H1 (cell line): ENCODE measurements around the gene TIMP4. TPM values are rescaled to one million over a fixed set of nuclear protein-coding genes. Genes with fewer than 3 reads are reported as not detected.

ENCODE experiments used
- CTCF ChIA-PET: fragments of 300-600 bp; sonication (Branson Sonifier 250); formaldehyde crosslinking; loops from one replicate; lab custom pipeline; 2021; ENCODE audit not compliant: partially characterized antibody; lab: Charles Lee
- POLR2A ChIA-PET: fragments of 300-600 bp; sonication (Branson Sonifier 250); formaldehyde crosslinking; loops from one replicate; lab custom pipeline; 2021; ENCODE audit warnings: inconsistent platforms; ENCODE audit not compliant: partially characterized antibody; lab: Charles Lee
- DNase-seq, 2 experiments: peaks; one replicate each; pipeline versions ENCODE4 v3.0.0 to v3.0.0-alpha.2; 2010 to 2022; ENCODE audit warnings: low spot score in 2 of 2, low read depth in 1 of 2, mixed read lengths in 1 of 2
- FAIRE-seq: peaks from 2 replicates; lab custom pipeline; 2011; peaks lifted over from hg19 to GRCh38; lab: Jason Lieb, UNC
- H2AFZ ChIP-seq: 2 replicates; pipeline ENCODE4 v1.8.1; 2012; ENCODE audit warnings: low read length, inconsistent platforms
- H2AK5ac ChIP-seq: 2 replicates; pipeline ENCODE4 v1.6.1; 2013; ENCODE audit warnings: low read depth, low read length
- H2BK120ac ChIP-seq: replicated peaks from 2 replicates; pipeline ENCODE3; 2013; ENCODE audit warnings: low read depth, low read length, inconsistent platforms
- H2BK12ac ChIP-seq: 2 replicates; pipeline ENCODE4 v1.6.1; 2013; ENCODE audit warnings: low read depth, low read length
- H2BK15ac ChIP-seq: 2 replicates; pipeline ENCODE4 v1.6.1; 2013; ENCODE audit warnings: low read length
- H2BK20ac ChIP-seq: 2 replicates; pipeline ENCODE4 v1.6.1; 2013; ENCODE audit warnings: low read length
- H2BK5ac ChIP-seq: 2 replicates; pipeline ENCODE4 v1.6.1; 2013; ENCODE audit warnings: low read depth, low read length
- H3K14ac ChIP-seq: 2 replicates; pipeline ENCODE4 v1.6.1; 2013; ENCODE audit warnings: inconsistent platforms; ENCODE audit not compliant: insufficient read length
- H3K18ac ChIP-seq: 2 replicates; pipeline ENCODE4 v1.6.1; 2013; ENCODE audit warnings: low read length; ENCODE audit errors: extremely low read depth
- H3K23ac ChIP-seq: 2 replicates; pipeline ENCODE4 v1.6.1; 2013; ENCODE audit warnings: inconsistent platforms; ENCODE audit not compliant: insufficient read length
- H3K23me2 ChIP-seq: 2 replicates; pipeline ENCODE4 v1.6.1; 2013; ENCODE audit warnings: low read depth, low read length
- H3K27ac ChIP-seq: 2 replicates; pipeline ENCODE4 v1.6.1; 2011; ENCODE audit warnings: low read depth, low read length, inconsistent platforms
- H3K27me3 ChIP-seq, 4 experiments: replicated peaks in 1 of 4; 1 replicate in 1 of 4; 2 replicates in 3 of 4; pipeline versions ENCODE4 v1.6.1 to v1.8.1; 2011 to 2013; ENCODE audit warnings: low read length in 3 of 4, mild to moderate bottlenecking in 3 of 4, inconsistent platforms in 2 of 4, mixed read lengths in 2 of 4, moderate library complexity in 1 of 4; ENCODE audit not compliant: control insufficient read depth in 3 of 4, insufficient read depth in 3 of 4; ENCODE audit errors: extremely low read depth in 1 of 4
- H3K36me3 ChIP-seq, 4 experiments: 2 replicates each; pipeline versions ENCODE4 v1.6.1 to v1.8.1; 2011 to 2013; ENCODE audit warnings: mild to moderate bottlenecking in 4 of 4, low read length in 3 of 4, moderate library complexity in 2 of 4, control low read depth in 1 of 4, inconsistent platforms in 1 of 4; ENCODE audit not compliant: insufficient read depth in 4 of 4, control insufficient read depth in 2 of 4
- H3K4ac ChIP-seq: replicated peaks from 2 replicates; pipeline ENCODE3; 2013; ENCODE audit warnings: low read length, low read depth, mixed read lengths, inconsistent platforms; ENCODE audit not compliant: insufficient read length
- H3K4me1 ChIP-seq, 4 experiments: replicated peaks in 1 of 4; 1 replicate in 1 of 4; 2 replicates in 3 of 4; pipeline versions ENCODE4 v1.6.1 to v1.8.1; 2011 to 2013; ENCODE audit warnings: low read length in 3 of 4, inconsistent platforms in 2 of 4, mixed read lengths in 1 of 4; ENCODE audit not compliant: insufficient read depth in 4 of 4, control insufficient read depth in 3 of 4
- H3K4me2 ChIP-seq, 2 experiments: 2 replicates each; pipeline versions ENCODE4 v1.6.1 to v1.8.1; 2011 to 2013; ENCODE audit warnings: low read depth in 2 of 2, low read length in 2 of 2, control low read depth in 1 of 2, inconsistent platforms in 1 of 2, mild to moderate bottlenecking in 1 of 2; ENCODE audit not compliant: insufficient read depth in 1 of 2
- H3K4me3 ChIP-seq, 4 experiments: fragments of 200-600, 300-600 bp in 1 of 4; sonication (generic), shearing (Covaris generic), sonication (Bioruptor Twin) in 1 of 4; 2 replicates each; pipeline versions ENCODE4 v1.5.1 to v1.8.1; 2011 to 2016; ENCODE audit warnings: low read length in 4 of 4, low read depth in 3 of 4, control low read depth in 2 of 4, inconsistent platforms in 2 of 4, mild to moderate bottlenecking in 2 of 4, mixed read lengths in 1 of 4, moderate library complexity in 1 of 4; ENCODE audit not compliant: insufficient read depth in 2 of 4; ENCODE audit errors: extremely low read depth in 1 of 4
- H3K56ac ChIP-seq: replicated peaks from 2 replicates; pipeline ENCODE3; 2013; ENCODE audit warnings: low read depth, mild to moderate bottlenecking, mixed read lengths, low read length, inconsistent platforms; ENCODE audit not compliant: insufficient read length
- H3K79me1 ChIP-seq: 2 replicates; pipeline ENCODE4 v1.6.1; 2013; ENCODE audit warnings: low read depth, low read length, control low read depth
- H3K79me2 ChIP-seq, 2 experiments: 2 replicates each; pipeline versions ENCODE4 v1.6.1 to v1.8.1; 2012 to 2013; ENCODE audit warnings: low read length in 2 of 2, mild to moderate bottlenecking in 2 of 2, inconsistent platforms in 1 of 2; ENCODE audit not compliant: insufficient read depth in 2 of 2, control insufficient read depth in 1 of 2
- H3K9ac ChIP-seq, 4 experiments: replicated peaks in 1 of 4; 1 replicate in 1 of 4; 2 replicates in 3 of 4; pipeline versions ENCODE4 v1.6.1 to v1.8.1; 2011 to 2013; ENCODE audit warnings: low read depth in 3 of 4, low read length in 3 of 4, control low read depth in 2 of 4, mild to moderate bottlenecking in 2 of 4, moderate library complexity in 2 of 4, inconsistent platforms in 1 of 4; ENCODE audit errors: extremely low read depth in 1 of 4
- H3K9me3 ChIP-seq, 2 experiments: 2 replicates each; pipeline versions ENCODE4 v1.6.1 to v1.8.1; 2012 to 2013; ENCODE audit warnings: mild to moderate bottlenecking in 2 of 2, moderate library complexity in 2 of 2, control low read depth in 1 of 2, inconsistent platforms in 1 of 2, low read depth in 1 of 2, low read length in 1 of 2, mixed read lengths in 1 of 2; ENCODE audit not compliant: insufficient read depth in 2 of 2
- H4K20me1 ChIP-seq, 2 experiments: replicated peaks in 1 of 2; 2 replicates each; pipeline versions ENCODE3 to v1.8.1; 2011 to 2013; ENCODE audit warnings: inconsistent platforms in 2 of 2, low read length in 2 of 2, mild to moderate bottlenecking in 1 of 2; ENCODE audit not compliant: insufficient read depth in 2 of 2, control insufficient read depth in 1 of 2
- H4K5ac ChIP-seq: 2 replicates; pipeline ENCODE4 v1.6.1; 2013; ENCODE audit warnings: low read length, low read depth, mixed read lengths, inconsistent platforms; ENCODE audit not compliant: insufficient read length
- H4K8ac ChIP-seq: 2 replicates; pipeline ENCODE4 v1.8.0; 2013; ENCODE audit warnings: mild to moderate bottlenecking, moderate library complexity, low read length, inconsistent platforms; ENCODE audit not compliant: insufficient read depth; ENCODE audit errors: extremely low read depth
- H4K91ac ChIP-seq: replicated peaks from 2 replicates; pipeline ENCODE3; 2013; ENCODE audit warnings: low read length, mixed read lengths, inconsistent platforms; ENCODE audit not compliant: insufficient read length
- CBX5 ChIP-seq: fragments of 300-800, 300-1000 bp; sonication (generic); IDR thresholded peaks from 2 replicates; pipeline ENCODE4 v1.7.1; 2016; ENCODE audit warnings: antibody characterized with exemption, low read length, low read depth
- SUZ12 ChIP-seq: fragments of 200-600 bp; sonication (generic); IDR thresholded peaks from 2 replicates; pipeline ENCODE4 v1.6.1; 2012; ENCODE audit warnings: mild to moderate bottlenecking, inconsistent platforms, low read length, moderate library complexity, mixed read lengths
- TAF1 ChIP-seq: IDR thresholded peaks from 2 replicates; pipeline ENCODE4 v1.6.1; 2011; ENCODE audit warnings: mild to moderate bottlenecking, low read depth, low read length
- WGBS, 2 experiments: shearing (Covaris generic) in 1 of 2; methylation state at CpG; one replicate each; pipeline versions ENCODE4 v1.1.6 to v1.1.7; 2013 to 2015; ENCODE audit warnings: low lambda C conversion rate in 2 of 2, mixed read lengths in 2 of 2, inconsistent platforms in 1 of 2, low coverage in 1 of 2, missing lambda C conversion rate in 1 of 2; ENCODE audit not compliant: insufficient replicate concordance in 2 of 2, insufficient coverage in 1 of 2, insufficient read length in 1 of 2; ENCODE audit errors: extremely low coverage in 1 of 2, missing lambda C conversion rate in 1 of 2; 5-methylcytosine and 5-hydroxymethylcytosine counted together
- polyA plus RNA-seq, 7 experiments: library from polyadenylated mRNA; depleted of rRNA in 3 of 7; stranded (reverse) in 5 of 7; unstranded in 2 of 7; fragments of >200 nt in 5 of 7; fragments of 200-250 nt in 2 of 7; gene quantifications; 1 replicate in 5 of 7; 2 replicates in 1 of 7; 4 replicates in 1 of 7; pipeline versions ENCODE4 v1.2.1 to v1.2.3, GENCODE V29; 2011 to 2013; ENCODE audit warnings: missing spikeins in 2 of 7, mixed read lengths in 2 of 7
- total RNA-seq: library from RNA; stranded (reverse); fragmentation: NEBNext Ultra II Directional; extraction: Animal tissue kit (Norgen Biotek cat#: 25700); gene quantifications from 2 replicates; pipeline ENCODE4 v1.2.1, GENCODE V29; 2021
- TF ChIP-seq, protein P1 (sequence below): IDR thresholded peaks from 2 replicates; pipeline ENCODE4 v1.6.1; 2011; ENCODE audit warnings: low read length, improper control_type of control experiment

Gene TIMP4
- total and polyA plus RNA-seq, 2 of the 8 experiments (the other 6 are each of a cell fraction or from before 2014, with no cell fraction given) = 5.1 to 8.7 TPM

DNA sequence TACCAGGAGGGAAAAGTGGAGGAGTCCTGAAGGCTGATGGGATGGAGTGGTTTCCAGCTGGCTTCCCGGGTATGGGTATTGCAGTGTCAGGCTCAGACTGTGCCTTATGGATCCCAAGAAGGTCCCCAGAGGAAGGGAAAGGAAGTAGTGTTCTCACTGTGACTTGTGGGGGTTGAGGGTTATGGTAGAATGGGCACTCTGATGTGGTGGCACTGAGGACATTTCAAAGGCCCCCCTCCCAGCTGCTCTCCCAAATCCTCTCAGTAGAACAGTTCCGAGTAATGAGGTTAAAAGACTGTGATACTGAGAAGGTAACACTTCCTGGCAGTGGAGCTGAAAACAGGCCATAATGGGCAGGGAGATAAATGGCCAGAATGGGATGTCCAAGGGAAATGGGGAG is 23.1 kb upstream of the TIMP4 start:
- POLR2A ChIA-PET = no interaction called here
- no peak overlapping the region for H3K4me3 ChIP-seq
- H2AK5ac ChIP-seq = no peak overlapping the region
- no peak overlapping the region for H3K4ac ChIP-seq
- no peak overlapping the region for H3K56ac ChIP-seq
- no peak for DNase-seq
- H3K27me3 ChIP-seq = no peaks in the 10 kb centered on the region
- no peak overlapping the region for H3K4me2 ChIP-seq
- H3K9ac ChIP-seq = no peak overlapping the region
- H2BK20ac ChIP-seq = no peak overlapping the region
- H3K9me3 ChIP-seq = no peaks in the 10 kb centered on the region
- H2BK12ac ChIP-seq = no peak overlapping the region
- no peak overlapping the region for H3K27ac ChIP-seq
- H3K79me1 ChIP-seq = no peaks in the 10 kb centered on the region
- H4K8ac ChIP-seq = no peak overlapping the region
- no peak overlapping the region for H2BK5ac ChIP-seq
- H3K4me1 ChIP-seq = no peaks in the 10 kb centered on the region
- FAIRE-seq = no peak
- H4K5ac ChIP-seq = no peak overlapping the region
- H4K91ac ChIP-seq = no peak overlapping the region
- no peaks in the 10 kb centered on the region; a peak in 1 of 8 replicates for H3K36me3 ChIP-seq
- no peaks in the 10 kb centered on the region for H4K20me1 ChIP-seq
- no peaks in the 10 kb centered on the region; the same call in 1 of the 2 replicates for H3K23me2 ChIP-seq
- no peak overlapping the region for H3K18ac ChIP-seq
- CTCF ChIA-PET = interaction anchor here (16.8 kb wide), 1 partner anchor 35 kb away, joined by 651 read pairs; the partner anchor contains the start of gene TIMP4
- 89% methylated on average over 2 of the region's 2 CpGs; no CpG with 5 or more reads in 1 of the 2 experiments for WGBS, 2 experiments
- H3K79me2 ChIP-seq = no peaks in the 10 kb centered on the region
- no peak overlapping the region for H2AFZ ChIP-seq
- no peak overlapping the region for H2BK120ac ChIP-seq
- no peak overlapping the region for H2BK15ac ChIP-seq
- H3K23ac ChIP-seq = no peak overlapping the region
- no peak overlapping the region for H3K14ac ChIP-seq
- TF ChIP-seq CBX5 (no peak), TAF1 (no peak), SUZ12 (no peak)
- TF ChIP-seq, protein P1, sequence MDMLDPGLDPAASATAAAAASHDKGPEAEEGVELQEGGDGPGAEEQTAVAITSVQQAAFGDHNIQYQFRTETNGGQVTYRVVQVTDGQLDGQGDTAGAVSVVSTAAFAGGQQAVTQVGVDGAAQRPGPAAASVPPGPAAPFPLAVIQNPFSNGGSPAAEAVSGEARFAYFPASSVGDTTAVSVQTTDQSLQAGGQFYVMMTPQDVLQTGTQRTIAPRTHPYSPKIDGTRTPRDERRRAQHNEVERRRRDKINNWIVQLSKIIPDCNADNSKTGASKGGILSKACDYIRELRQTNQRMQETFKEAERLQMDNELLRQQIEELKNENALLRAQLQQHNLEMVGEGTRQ = no peak
